GM23338 (cell line): ENCODE results near the gene P2RY6. TPM values are rescaled to one million over a fixed set of nuclear protein-coding genes. Genes with fewer than 3 reads are reported as not detected.

Experiments used
- ATAC-seq: fragments of 200-7000 bp; cut with Tn5 transposase; 3 replicates; pipeline ENCODE4 v1.9.1; 2020
- DNase-seq: peaks from one replicate; pipeline ENCODE4 v3.0.0-alpha.2; 2015; ENCODE audit warnings: low spot score
- H2AFZ ChIP-seq: fragments of 200-600 bp; sonication (generic); 2 replicates; pipeline ENCODE4 v1.8.0; 2016; ENCODE audit warnings: antibody characterized with exemption, mild to moderate bottlenecking, moderate library complexity
- H3F3A ChIP-seq: fragments of 200-600 bp; sonication (generic); replicated peaks from 2 replicates; pipeline ENCODE4 v1.8.0; 2017; ENCODE audit warnings: antibody characterized with exemption, mixed run types, low read depth
- H3K27ac ChIP-seq: fragments of 200-600 bp; sonication (generic); 2 replicates; pipeline ENCODE4 v1.6.1; 2016; ENCODE audit warnings: low read depth
- H3K27me3 ChIP-seq: fragments of 200-600 bp; sonication (generic); 2 replicates; pipeline ENCODE4 v1.8.0; 2016; ENCODE audit warnings: mild to moderate bottlenecking, mixed run types, moderate library complexity; ENCODE audit not compliant: insufficient read depth
- H3K36me3 ChIP-seq: fragments of 200-600 bp; sonication (generic); 2 replicates; pipeline ENCODE4 v1.8.0; 2016; ENCODE audit warnings: mild to moderate bottlenecking; ENCODE audit not compliant: insufficient read depth
- H3K4me1 ChIP-seq: fragments of 200-600 bp; sonication (generic); 2 replicates; pipeline ENCODE4 v1.8.0; 2016; ENCODE audit warnings: mild to moderate bottlenecking, moderate library complexity; ENCODE audit not compliant: insufficient read depth
- H3K4me2 ChIP-seq: fragments of 200-600 bp; sonication (generic); 2 replicates; pipeline ENCODE4 v1.7.1; 2017; ENCODE audit warnings: mixed run types
- H3K4me3 ChIP-seq: fragments of 200-600 bp; sonication (generic); 2 replicates; pipeline ENCODE4 v1.6.1; 2016; ENCODE audit warnings: mixed run types
- H3K79me2 ChIP-seq: fragments of 200-600 bp; sonication (generic); replicated peaks from 2 replicates; pipeline ENCODE4 v1.8.0; 2017; ENCODE audit warnings: mild to moderate bottlenecking; ENCODE audit not compliant: insufficient read depth
- H3K9me2 ChIP-seq: fragments of 200-600 bp; sonication (generic); 2 replicates; pipeline ENCODE4 v1.8.0; 2017; ENCODE audit not compliant: insufficient read depth
- H4K20me1 ChIP-seq: fragments of 200-600 bp; sonication (generic); replicated peaks from 2 replicates; pipeline ENCODE4 v1.8.0; 2017; ENCODE audit warnings: mild to moderate bottlenecking; ENCODE audit not compliant: insufficient read depth
- H3K27ac Mint-ChIP-seq: 2 replicates; pipeline ENCODE4 v1.8.0; 2020; ENCODE audit warnings: inconsistent platforms, mild to moderate bottlenecking, moderate library complexity, mixed read lengths
- H3K27me3 Mint-ChIP-seq: 3 replicates; pipeline ENCODE4 v1.8.0; 2022; ENCODE audit warnings: low read depth, mild to moderate bottlenecking, moderate library complexity, mixed read lengths, inconsistent platforms; ENCODE audit not compliant: insufficient read depth, poor library complexity
- H3K36me3 Mint-ChIP-seq: 3 replicates; pipeline ENCODE4 v1.8.0; 2021; ENCODE audit warnings: low read depth, mild to moderate bottlenecking, inconsistent platforms, moderate library complexity, mixed read lengths
- H3K4me1 Mint-ChIP-seq: 3 replicates; pipeline ENCODE4 v1.8.0; 2020; ENCODE audit warnings: mild to moderate bottlenecking, inconsistent platforms, mixed read lengths
- H3K4me3 Mint-ChIP-seq: 3 replicates; pipeline ENCODE4 v1.8.0; 2021; ENCODE audit warnings: moderate library complexity, mild to moderate bottlenecking, inconsistent platforms, mixed read lengths
- H3K9me3 Mint-ChIP-seq: 3 replicates; pipeline ENCODE4 v1.8.0; 2020; ENCODE audit warnings: moderate library complexity, mild to moderate bottlenecking, inconsistent platforms, mixed read lengths
- CREB1 ChIP-seq: fragments of 250-450 bp; sonication (Bioruptor Pico); IDR thresholded peaks from 2 replicates; pipeline ENCODE4 v1.5.0; 2020; ENCODE audit warnings: low read depth, mild to moderate bottlenecking, moderate library complexity
- EZH2phosphoT487 ChIP-seq: fragments of 200-600 bp; sonication (generic); IDR thresholded peaks from one replicate; pipeline ENCODE4 v1.8.1; 2018; ENCODE audit warnings: antibody characterized with exemption; ENCODE audit not compliant: unreplicated experiment
- JUNB ChIP-seq: IDR thresholded peaks from one replicate; pipeline ENCODE4 v1.6.1; 2016; ENCODE audit warnings: antibody characterized with exemption; ENCODE audit not compliant: unreplicated experiment
- NANOG ChIP-seq: IDR thresholded peaks from 2 replicates; pipeline ENCODE4 v1.6.1; 2016; ENCODE audit warnings: antibody characterized with exemption, borderline replicate concordance
- STAT1 ChIP-seq: IDR thresholded peaks from one replicate; pipeline ENCODE4 v1.6.1; 2016; ENCODE audit warnings: antibody characterized with exemption; ENCODE audit not compliant: unreplicated experiment
- ZNF114 ChIP-seq: fragments of 250-450 bp; sonication (Bioruptor Pico); IDR thresholded peaks from 2 replicates; pipeline ENCODE4 v1.5.0; 2020; ENCODE audit warnings: mild to moderate bottlenecking, moderate library complexity
- polyA plus RNA-seq: library from polyadenylated mRNA; unstranded; fragments of >200 nt; fragmentation: Nextera tagmentation; extraction: Ambion mirVana; gene quantifications from 2 replicates; pipeline ENCODE4 v1.2.1, GENCODE V29; 2016
- total RNA-seq: library from RNA; depleted of rRNA; stranded (reverse); fragments of >200 nt; shearing (Covaris generic); gene quantifications from 2 replicates; pipeline ENCODE4 v1.2.3, GENCODE V29; 2014
- TF ChIP-seq, protein P1 (sequence below), 2 experiments: fragments of 200-600 bp in 1 of 2; sonication (generic) in 1 of 2; conservative IDR thresholded peaks; 2 replicates each; pipeline versions ENCODE4 v1.5.1 to v1.6.1; 2016 to 2017; ENCODE audit warnings: antibody characterized with exemption in 2 of 2, low read depth in 2 of 2, mild to moderate bottlenecking in 2 of 2, moderate library complexity in 1 of 2
- TF ChIP-seq, protein P2 (sequence below): IDR thresholded peaks from 2 replicates; pipeline ENCODE4 v1.6.1; 2016; ENCODE audit warnings: antibody characterized with exemption
- TF ChIP-seq, protein P3 (sequence below): fragments of 250-450 bp; sonication (Bioruptor Pico); IDR thresholded peaks from 2 replicates; pipeline ENCODE4 v1.5.0; 2020; ENCODE audit warnings: mild to moderate bottlenecking, moderate library complexity
- TF ChIP-seq, protein P4 (sequence below): IDR thresholded peaks from one replicate; pipeline ENCODE4 v1.6.1; 2018; ENCODE audit warnings: antibody characterized with exemption; ENCODE audit not compliant: unreplicated experiment

P2RY6 gene
- total and polyA plus RNA-seq, 2 experiments from 2014 or later: not detected

DNA sequence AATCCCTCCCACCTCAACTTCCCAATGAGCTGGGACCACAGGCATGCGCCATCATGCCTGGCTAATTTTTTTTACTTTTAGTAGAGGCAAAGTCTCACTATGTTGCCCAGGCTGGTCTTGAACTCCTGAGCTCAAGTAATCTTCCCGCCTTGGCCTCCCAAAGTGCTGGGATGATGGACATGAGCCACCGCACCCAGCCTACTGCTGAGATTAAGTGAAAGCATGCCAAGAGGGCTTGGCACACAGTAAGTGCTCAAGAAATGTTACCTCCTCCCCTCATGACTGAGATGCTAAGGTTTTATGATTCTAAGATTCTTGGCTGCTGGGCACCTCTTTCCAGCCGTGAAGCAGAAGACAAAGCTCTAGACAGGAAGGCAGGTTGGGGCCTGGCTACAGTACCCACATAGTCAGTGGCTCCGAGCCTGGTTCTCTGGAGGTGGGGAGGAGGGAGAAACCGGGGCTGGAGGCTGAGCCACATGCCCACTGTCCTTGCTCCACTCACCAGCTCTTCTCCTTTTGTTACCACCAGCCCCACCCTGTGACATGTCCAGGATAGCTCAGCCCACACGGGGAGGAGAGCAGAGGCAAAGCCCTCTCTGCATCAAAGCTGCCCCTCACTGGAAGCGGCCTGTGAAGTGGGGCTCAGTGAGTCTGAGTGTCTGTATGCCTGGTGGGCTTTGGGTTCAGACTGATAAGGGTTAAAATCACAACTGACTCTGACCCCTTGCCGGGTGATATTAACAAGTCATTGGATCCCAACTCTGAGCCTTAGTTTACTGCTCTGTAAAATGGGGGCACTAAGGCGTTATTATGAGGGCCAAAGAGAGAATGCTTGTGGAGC is 48.8 kb downstream of the P2RY6 start (continued):
- TF ChIP-seq, protein P1, sequence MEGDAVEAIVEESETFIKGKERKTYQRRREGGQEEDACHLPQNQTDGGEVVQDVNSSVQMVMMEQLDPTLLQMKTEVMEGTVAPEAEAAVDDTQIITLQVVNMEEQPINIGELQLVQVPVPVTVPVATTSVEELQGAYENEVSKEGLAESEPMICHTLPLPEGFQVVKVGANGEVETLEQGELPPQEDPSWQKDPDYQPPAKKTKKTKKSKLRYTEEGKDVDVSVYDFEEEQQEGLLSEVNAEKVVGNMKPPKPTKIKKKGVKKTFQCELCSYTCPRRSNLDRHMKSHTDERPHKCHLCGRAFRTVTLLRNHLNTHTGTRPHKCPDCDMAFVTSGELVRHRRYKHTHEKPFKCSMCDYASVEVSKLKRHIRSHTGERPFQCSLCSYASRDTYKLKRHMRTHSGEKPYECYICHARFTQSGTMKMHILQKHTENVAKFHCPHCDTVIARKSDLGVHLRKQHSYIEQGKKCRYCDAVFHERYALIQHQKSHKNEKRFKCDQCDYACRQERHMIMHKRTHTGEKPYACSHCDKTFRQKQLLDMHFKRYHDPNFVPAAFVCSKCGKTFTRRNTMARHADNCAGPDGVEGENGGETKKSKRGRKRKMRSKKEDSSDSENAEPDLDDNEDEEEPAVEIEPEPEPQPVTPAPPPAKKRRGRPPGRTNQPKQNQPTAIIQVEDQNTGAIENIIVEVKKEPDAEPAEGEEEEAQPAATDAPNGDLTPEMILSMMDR (conservative IDR thresholded peaks at IDR 0.05; ENCODE audit: low read depth in 2 of 2): no peak
- no peak for TF ChIP-seq NANOG

DNA sequence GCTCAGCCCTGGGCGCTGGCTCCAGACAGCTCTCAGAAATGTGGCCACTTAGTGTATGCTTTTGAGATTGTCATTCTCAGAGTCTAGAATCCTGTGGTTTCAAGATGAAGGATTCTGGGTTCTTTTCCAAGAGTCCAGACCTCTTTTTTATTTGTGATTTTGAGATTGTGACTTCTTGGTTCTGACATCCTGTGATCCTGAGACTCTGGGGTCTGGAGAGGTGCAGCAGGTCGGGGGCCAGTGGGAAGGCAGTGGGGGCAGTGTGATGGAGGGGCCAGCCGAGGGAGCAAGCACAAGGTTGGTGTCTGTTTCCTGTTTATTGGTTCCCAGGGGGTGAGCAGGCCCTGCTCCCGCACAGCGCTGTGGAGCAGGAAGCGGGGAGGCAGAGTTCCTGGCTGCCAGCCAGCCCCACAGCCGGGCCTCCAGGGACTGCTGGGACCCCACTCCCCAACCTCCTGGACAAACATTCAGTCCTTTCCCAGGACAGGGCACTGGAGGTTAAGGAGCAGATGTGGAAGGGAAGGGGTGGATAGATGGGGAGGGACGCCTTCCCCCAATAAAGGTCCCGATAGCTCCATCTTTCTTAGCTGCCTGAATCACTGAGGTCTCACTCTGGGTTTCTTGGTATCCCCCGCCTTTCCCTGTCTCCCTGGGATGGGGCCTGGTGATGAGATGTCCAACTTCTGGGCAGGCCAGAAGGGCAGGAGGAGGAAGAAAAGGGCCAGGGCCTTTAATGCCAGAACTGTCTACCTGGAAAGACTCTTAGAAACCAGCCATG is 49.7 kb downstream of the P2RY6 start:
- H3K4me2 ChIP-seq: peak overlapping the region; percentile 40
- peaks cover 15% of the 10 kb centered on the region for H3K27me3 Mint-ChIP-seq
- H3K9me3 Mint-ChIP-seq: no peaks in the 10 kb centered on the region
- H3K4me3 ChIP-seq: no peak overlapping the region
- no peaks in the 10 kb centered on the region; the same call in none of the 2 replicates for H4K20me1 ChIP-seq
- no peak overlapping the region; the same call in 1 of the 2 replicates for H3K27ac ChIP-seq
- H3K27me3 ChIP-seq: no peaks in the 10 kb centered on the region
- H2AFZ ChIP-seq: no peak overlapping the region
- DNase-seq: peak; percentile 39
- peak overlapping the region; percentile 6; the same call in 1 of the 3 replicates for H3K4me3 Mint-ChIP-seq
- H3K36me3 Mint-ChIP-seq: 0 out of 3 replicates have a peak, but pooled peaks cover 3% of the 10 kb centered on the region
- ATAC-seq: peak; percentile 6; the same call in 1 of the 3 replicates
- H3K27ac Mint-ChIP-seq: no peak overlapping the region
- H3F3A ChIP-seq: no peaks in the 10 kb centered on the region
- peaks cover 33% of the 10 kb centered on the region for H3K4me1 ChIP-seq
- no peaks in the 10 kb centered on the region for H3K9me2 ChIP-seq
- peaks cover 39% of the 10 kb centered on the region for H3K4me1 Mint-ChIP-seq
- peaks cover 5% of the 10 kb centered on the region; the same call in 1 of the 2 replicates for H3K79me2 ChIP-seq
- no peaks in the 10 kb centered on the region for H3K36me3 ChIP-seq
- TF ChIP-seq, protein P2, sequence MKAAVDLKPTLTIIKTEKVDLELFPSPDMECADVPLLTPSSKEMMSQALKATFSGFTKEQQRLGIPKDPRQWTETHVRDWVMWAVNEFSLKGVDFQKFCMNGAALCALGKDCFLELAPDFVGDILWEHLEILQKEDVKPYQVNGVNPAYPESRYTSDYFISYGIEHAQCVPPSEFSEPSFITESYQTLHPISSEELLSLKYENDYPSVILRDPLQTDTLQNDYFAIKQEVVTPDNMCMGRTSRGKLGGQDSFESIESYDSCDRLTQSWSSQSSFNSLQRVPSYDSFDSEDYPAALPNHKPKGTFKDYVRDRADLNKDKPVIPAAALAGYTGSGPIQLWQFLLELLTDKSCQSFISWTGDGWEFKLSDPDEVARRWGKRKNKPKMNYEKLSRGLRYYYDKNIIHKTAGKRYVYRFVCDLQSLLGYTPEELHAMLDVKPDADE: no peak
- no peak for TF ChIP-seq CREB1 (CRISPR knock-in tag)
- TF ChIP-seq ZNF114: no peak
- TF ChIP-seq, protein P3, sequence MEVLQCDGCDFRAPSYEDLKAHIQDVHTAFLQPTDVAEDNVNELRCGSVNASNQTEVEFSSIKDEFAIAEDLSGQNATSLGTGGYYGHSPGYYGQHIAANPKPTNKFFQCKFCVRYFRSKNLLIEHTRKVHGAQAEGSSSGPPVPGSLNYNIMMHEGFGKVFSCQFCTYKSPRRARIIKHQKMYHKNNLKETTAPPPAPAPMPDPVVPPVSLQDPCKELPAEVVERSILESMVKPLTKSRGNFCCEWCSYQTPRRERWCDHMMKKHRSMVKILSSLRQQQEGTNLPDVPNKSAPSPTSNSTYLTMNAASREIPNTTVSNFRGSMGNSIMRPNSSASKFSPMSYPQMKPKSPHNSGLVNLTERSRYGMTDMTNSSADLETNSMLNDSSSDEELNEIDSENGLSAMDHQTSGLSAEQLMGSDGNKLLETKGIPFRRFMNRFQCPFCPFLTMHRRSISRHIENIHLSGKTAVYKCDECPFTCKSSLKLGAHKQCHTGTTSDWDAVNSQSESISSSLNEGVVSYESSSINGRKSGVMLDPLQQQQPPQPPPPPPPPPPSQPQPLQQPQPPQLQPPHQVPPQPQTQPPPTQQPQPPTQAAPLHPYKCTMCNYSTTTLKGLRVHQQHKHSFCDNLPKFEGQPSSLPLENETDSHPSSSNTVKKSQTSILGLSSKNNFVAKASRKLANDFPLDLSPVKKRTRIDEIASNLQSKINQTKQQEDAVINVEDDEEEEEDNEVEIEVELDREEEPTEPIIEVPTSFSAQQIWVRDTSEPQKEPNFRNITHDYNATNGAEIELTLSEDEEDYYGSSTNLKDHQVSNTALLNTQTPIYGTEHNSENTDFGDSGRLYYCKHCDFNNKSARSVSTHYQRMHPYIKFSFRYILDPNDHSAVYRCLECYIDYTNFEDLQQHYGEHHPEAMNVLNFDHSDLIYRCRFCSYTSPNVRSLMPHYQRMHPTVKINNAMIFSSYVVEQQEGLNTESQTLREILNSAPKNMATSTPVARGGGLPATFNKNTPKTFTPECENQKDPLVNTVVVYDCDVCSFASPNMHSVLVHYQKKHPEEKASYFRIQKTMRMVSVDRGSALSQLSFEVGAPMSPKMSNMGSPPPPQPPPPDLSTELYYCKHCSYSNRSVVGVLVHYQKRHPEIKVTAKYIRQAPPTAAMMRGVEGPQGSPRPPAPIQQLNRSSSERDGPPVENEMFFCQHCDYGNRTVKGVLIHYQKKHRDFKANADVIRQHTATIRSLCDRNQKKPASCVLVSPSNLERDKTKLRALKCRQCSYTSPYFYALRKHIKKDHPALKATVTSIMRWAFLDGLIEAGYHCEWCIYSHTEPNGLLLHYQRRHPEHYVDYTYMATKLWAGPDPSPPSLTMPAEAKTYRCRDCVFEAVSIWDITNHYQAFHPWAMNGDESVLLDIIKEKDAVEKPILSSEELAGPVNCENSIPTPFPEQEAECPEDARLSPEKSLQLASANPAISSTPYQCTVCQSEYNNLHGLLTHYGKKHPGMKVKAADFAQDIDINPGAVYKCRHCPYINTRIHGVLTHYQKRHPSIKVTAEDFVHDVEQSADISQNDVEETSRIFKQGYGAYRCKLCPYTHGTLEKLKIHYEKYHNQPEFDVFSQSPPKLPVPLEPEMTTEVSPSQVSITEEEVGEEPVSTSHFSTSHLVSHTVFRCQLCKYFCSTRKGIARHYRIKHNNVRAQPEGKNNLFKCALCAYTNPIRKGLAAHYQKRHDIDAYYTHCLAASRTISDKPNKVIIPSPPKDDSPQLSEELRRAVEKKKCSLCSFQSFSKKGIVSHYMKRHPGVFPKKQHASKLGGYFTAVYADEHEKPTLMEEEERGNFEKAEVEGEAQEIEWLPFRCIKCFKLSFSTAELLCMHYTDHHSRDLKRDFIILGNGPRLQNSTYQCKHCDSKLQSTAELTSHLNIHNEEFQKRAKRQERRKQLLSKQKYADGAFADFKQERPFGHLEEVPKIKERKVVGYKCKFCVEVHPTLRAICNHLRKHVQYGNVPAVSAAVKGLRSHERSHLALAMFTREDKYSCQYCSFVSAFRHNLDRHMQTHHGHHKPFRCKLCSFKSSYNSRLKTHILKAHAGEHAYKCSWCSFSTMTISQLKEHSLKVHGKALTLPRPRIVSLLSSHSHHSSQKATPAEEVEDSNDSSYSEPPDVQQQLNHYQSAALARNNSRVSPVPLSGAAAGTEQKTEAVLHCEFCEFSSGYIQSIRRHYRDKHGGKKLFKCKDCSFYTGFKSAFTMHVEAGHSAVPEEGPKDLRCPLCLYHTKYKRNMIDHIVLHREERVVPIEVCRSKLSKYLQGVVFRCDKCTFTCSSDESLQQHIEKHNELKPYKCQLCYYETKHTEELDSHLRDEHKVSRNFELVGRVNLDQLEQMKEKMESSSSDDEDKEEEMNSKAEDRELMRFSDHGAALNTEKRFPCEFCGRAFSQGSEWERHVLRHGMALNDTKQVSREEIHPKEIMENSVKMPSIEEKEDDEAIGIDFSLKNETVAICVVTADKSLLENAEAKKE: no peak
- TF ChIP-seq, protein P4, sequence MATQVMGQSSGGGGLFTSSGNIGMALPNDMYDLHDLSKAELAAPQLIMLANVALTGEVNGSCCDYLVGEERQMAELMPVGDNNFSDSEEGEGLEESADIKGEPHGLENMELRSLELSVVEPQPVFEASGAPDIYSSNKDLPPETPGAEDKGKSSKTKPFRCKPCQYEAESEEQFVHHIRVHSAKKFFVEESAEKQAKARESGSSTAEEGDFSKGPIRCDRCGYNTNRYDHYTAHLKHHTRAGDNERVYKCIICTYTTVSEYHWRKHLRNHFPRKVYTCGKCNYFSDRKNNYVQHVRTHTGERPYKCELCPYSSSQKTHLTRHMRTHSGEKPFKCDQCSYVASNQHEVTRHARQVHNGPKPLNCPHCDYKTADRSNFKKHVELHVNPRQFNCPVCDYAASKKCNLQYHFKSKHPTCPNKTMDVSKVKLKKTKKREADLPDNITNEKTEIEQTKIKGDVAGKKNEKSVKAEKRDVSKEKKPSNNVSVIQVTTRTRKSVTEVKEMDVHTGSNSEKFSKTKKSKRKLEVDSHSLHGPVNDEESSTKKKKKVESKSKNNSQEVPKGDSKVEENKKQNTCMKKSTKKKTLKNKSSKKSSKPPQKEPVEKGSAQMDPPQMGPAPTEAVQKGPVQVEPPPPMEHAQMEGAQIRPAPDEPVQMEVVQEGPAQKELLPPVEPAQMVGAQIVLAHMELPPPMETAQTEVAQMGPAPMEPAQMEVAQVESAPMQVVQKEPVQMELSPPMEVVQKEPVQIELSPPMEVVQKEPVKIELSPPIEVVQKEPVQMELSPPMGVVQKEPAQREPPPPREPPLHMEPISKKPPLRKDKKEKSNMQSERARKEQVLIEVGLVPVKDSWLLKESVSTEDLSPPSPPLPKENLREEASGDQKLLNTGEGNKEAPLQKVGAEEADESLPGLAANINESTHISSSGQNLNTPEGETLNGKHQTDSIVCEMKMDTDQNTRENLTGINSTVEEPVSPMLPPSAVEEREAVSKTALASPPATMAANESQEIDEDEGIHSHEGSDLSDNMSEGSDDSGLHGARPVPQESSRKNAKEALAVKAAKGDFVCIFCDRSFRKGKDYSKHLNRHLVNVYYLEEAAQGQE: no peak
- no peak for TF ChIP-seq STAT1
- TF ChIP-seq EZH2phosphoT487: no peak
- TF ChIP-seq JUNB: no peak
